Activated T-helper 9 cell treated with anti-CD3 and anti-CD28 coated beads, Interleukin-2, amount 50 U/mL, for 16 hours (primary cell): ENCODE data around the gene ORC1.

ENCODE experiments used
- DNase-seq: peaks from one replicate; pipeline ENCODE4 v3.0.0-alpha.2; 2020; ENCODE audit warnings: low read depth

The ORC1 gene

GRCh38 chr1:52343979-52344378 lies 60.2 kb downstream of the ORC1 start:
- DNase-seq = no peak

DNA sequence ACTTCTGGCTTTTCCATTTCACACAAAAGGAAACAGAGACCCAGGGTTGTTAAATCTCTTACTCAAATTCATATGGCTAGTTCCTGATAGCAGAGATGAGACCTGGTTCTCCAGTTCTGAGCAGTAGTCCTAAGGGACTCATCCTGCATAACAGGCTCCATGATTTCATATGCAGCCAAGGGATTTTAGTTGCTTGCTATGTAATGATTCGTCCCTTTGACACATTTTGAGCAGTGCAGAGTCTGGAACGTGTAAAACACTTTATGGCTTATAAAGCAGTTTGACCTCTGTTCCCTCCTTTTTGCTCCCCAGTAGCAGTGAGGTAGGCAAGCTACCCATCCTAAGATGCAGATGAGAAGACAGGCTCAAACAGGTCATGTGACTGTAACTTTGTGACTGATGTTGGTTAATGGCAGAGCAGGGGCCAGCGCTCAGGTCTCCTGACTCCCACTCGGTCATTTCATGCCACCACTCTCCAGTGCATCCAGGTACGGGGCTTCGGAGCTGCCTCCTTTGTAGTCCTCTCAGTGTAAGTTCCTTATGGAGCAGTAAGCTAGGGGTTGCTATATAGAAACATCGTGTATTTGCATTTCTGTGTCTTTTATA lies 62.5 kb downstream of the ORC1 start:
- DNase-seq = no peak

GRCh38 chr1:52337439-52337838 lies 66.8 kb downstream of the ORC1 start:
- no peak for DNase-seq

- DNase-seq = no peak
These were observed 69.2 kb downstream of the ORC1 start for GRCh38 chr1:52334906-52335528.

GRCh38 chr1:52332411-52332810 lies 71.8 kb downstream of the ORC1 start:
- DNase-seq = no peak

DNA sequence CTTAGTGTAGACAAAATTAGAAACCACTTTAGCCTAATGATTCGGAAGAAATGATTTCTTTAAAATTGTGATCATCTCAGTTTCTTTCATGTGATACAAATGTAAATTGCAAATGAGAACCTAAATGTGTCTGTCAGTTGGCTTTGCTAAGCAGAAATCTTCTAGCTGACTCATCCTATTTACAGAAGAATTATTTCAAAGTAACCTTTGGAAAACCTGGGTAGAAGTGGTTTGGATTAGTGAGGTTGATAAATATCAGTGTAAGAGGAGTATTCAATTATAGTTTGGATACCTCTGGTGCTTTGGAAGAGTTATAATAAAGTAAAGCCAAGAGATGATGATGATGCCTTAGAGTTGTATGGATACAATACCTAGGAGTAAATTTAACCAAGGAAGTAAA lies 75.6 kb downstream of the ORC1 start:
- no peak for DNase-seq

GRCh38 chr1:52325786-52326185 lies 78.4 kb downstream of the ORC1 start:
- DNase-seq = no peak

- DNase-seq = no peak
These were observed 80.5 kb downstream of the ORC1 start for GRCh38 chr1:52323731-52324130.
